Skeletal muscle satellite cell (primary cell): ENCODE results near the gene MAP3K7.

Experiments
- H3K27me3 ChIP-seq: 2 replicates; pipeline ENCODE4 v1.7.0; 2013; ENCODE audit warnings: low read length; ENCODE audit not compliant: control insufficient read depth, insufficient read depth
- H3K36me3 ChIP-seq: 2 replicates; pipeline ENCODE4 v1.7.0; 2013; ENCODE audit warnings: mild to moderate bottlenecking, control low read depth, low read length; ENCODE audit not compliant: insufficient read depth
- H3K4me1 ChIP-seq: 2 replicates; pipeline ENCODE4 v1.7.0; 2013; ENCODE audit warnings: low read length; ENCODE audit not compliant: control insufficient read depth, insufficient read depth
- H3K4me2 ChIP-seq: 2 replicates; pipeline ENCODE4 v1.7.0; 2013; ENCODE audit warnings: mild to moderate bottlenecking, low read length
- H3K4me3 ChIP-seq: 2 replicates; pipeline ENCODE4 v1.7.0; 2013; ENCODE audit warnings: low read length
- H3K9ac ChIP-seq: 2 replicates; pipeline ENCODE4 v1.7.0; 2013; ENCODE audit warnings: mild to moderate bottlenecking, low read depth, low read length, moderate library complexity
- H3K9me3 ChIP-seq: replicated peaks from 2 replicates; pipeline ENCODE4 v1.7.0; 2013; ENCODE audit warnings: mild to moderate bottlenecking, control low read depth, low read length

Gene MAP3K7

GRCh38 chr6:90464507-90464906 lies 122.4 kb downstream of the MAP3K7 start:
- Histone ChIP-seq H3K9me3 (no peaks in the 10 kb centered on the region), H3K4me1 (no peaks in the 10 kb centered on the region), H3K9ac (no peak overlapping the region), H3K4me2 (no peak overlapping the region), H3K36me3 (no peaks in the 10 kb centered on the region), H3K4me3 (no peak overlapping the region), H3K27me3 (peaks cover 5% of the 10 kb centered on the region)

- Histone ChIP-seq H3K9ac (no peak overlapping the region), H3K9me3 (no peaks in the 10 kb centered on the region), H3K4me1 (peaks cover under 1% of the 10 kb centered on the region), H3K4me3 (no peak overlapping the region), H3K27me3 (peaks cover 3% of the 10 kb centered on the region), H3K36me3 (no peaks in the 10 kb centered on the region), H3K4me2 (no peak overlapping the region)
These were observed 123.0 kb downstream of the MAP3K7 start for GRCh38 chr6:90463874-90464273.
